Kidney (tissue), 14 donors: ENCODE measurements around the gene HSD17B14. TPM values are rescaled to one million over a fixed set of nuclear protein-coding genes. Genes with fewer than 3 reads are reported as not detected.
"Not testable (repeated sequence)": the region's sequence is repeated elsewhere in the genome, so short reads cannot be mapped to it uniquely, and the experiment has no call there.

Experiments
- DNase-seq, 5 donors: peaks; one replicate each; pipeline ENCODE4 v3.0.0-alpha.2; 2013 to 2020
- FAIRE-seq: peaks from 2 replicates; lab custom pipeline; 2012; peaks lifted over from hg19 to GRCh38; lab: Jason Lieb, UNC
- H3K27ac ChIP-seq, 2 donors: one replicate each; pipeline ENCODE4 v1.7.0; 2013; ENCODE audit warnings: low read depth in 2 of 2, low read length in 2 of 2, inconsistent platforms in 1 of 2
- H3K27me3 ChIP-seq: one replicate; pipeline ENCODE4 v1.7.1; 2013; ENCODE audit warnings: low read length, inconsistent platforms; ENCODE audit not compliant: control insufficient read depth, insufficient read depth
- H3K36me3 ChIP-seq, 3 donors: one replicate each; pipeline versions ENCODE4 v1.7.0 to v1.7.1; 2013; ENCODE audit warnings: low read length in 3 of 3, control low read depth in 1 of 3, inconsistent platforms in 1 of 3; ENCODE audit not compliant: insufficient read depth in 3 of 3, control insufficient read depth in 2 of 3
- H3K4me1 ChIP-seq, 3 donors: one replicate each; pipeline versions ENCODE4 v1.7.0 to v1.7.1; 2013; ENCODE audit warnings: low read length in 3 of 3, inconsistent platforms in 1 of 3, low read depth in 1 of 3; ENCODE audit not compliant: control insufficient read depth in 2 of 3, insufficient read depth in 2 of 3
- H3K4me3 ChIP-seq, 3 donors: one replicate each; pipeline versions ENCODE4 v1.7.0 to v1.8.1; 2013; ENCODE audit warnings: low read length in 3 of 3, control low read depth in 1 of 3, inconsistent platforms in 1 of 3
- H3K9ac ChIP-seq, 3 donors: one replicate each; pipeline versions ENCODE4 v1.7.0 to v1.7.1; 2013; ENCODE audit warnings: low read length in 3 of 3, control low read depth in 1 of 3, inconsistent platforms in 1 of 3
- H3K9me3 ChIP-seq, 3 donors: one replicate each; pipeline versions ENCODE4 v1.7.0 to v1.7.1; 2013; ENCODE audit warnings: low read length in 3 of 3, control low read depth in 1 of 3, inconsistent platforms in 1 of 3; ENCODE audit not compliant: control insufficient read depth in 2 of 3, insufficient read depth in 1 of 3
- intact Hi-C: fragments of 100-400 bp; cut with DNase I; formaldehyde crosslinking; loops from one replicate; pipeline ENCODE4 v1.11.1; 2022
- polyA plus RNA-seq: library from polyadenylated mRNA; stranded (reverse); fragments of 350-450 nt; fragmentation: Illumina TruSeq; extraction: RNeasy Lipid Tissue Mini Kit (QIAGEN cat#74804); gene quantifications from one replicate; pipeline ENCODE4 v1.2.3, GENCODE V29; 2014; ENCODE audit warnings: low read depth, low replicate concordance; ENCODE audit not compliant: insufficient read depth
- total RNA-seq: library from RNA; stranded (reverse); fragmentation: NEBNext Ultra II Directional; extraction: Animal tissue kit (Norgen Biotek cat#: 25700); gene quantifications from one replicate; pipeline ENCODE4 v1.2.1, GENCODE V29; 2021
- TF ChIP-seq, protein P1 (sequence below): IDR thresholded peaks from 3 replicates; pipeline ENCODE4 v1.5.1; 2012; ENCODE audit warnings: mild to moderate bottlenecking, moderate library complexity, borderline replicate concordance; ENCODE audit not compliant: insufficient read depth; ENCODE audit errors: extremely low read depth
- donor health status: control.
- donor health status: control.
- donor health status: control.
- donor health status: control.
- donor health status: control.
- donor health status: DM: yes; HTN: yes; CAD: no.
- donor health status: Normal renal cell carcinoma (clear cell type).

HSD17B14 gene
- total and polyA plus RNA-seq, 2 donors from 2014 or later: 5.2 to 141 TPM

DNA sequence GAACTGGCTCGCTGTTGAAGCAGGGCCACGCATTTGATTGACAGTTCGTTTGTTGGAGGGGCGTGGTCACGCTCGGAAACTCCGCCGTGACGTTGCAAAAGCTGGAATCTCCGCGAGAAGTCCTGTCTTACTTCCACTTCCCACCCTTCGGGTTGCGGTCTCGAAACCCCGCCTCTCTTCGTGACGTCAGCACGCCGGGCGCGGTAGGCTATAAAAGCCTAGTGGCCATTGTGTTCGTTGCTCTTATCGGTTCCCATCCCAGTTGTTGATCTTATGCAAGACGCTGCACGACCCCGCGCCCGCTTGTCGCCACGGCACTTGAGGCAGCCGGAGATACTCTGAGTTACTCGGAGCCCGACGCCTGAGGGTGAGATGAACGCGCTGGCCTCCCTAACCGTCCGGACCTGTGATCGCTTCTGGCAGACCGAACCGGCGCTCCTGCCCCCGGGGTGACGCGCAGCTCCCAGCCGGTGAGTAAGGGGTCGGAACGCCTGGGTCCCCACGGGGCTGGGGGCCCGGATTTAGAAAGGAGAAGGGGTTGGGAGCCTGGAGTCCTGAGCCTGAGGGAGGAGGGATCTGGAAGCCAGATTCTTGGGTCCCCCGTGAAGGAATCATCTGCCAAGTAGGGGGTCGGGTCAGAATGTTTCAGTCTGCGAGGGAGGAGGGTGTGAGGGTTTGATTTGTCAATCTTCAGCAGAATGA lies 36.0 kb upstream of the HSD17B14 start, which contains the start of gene PPP1R15A:
TSS of gene PPP1R15A (plus strand) at position 240 of the 702 bp plus-strand sequence. CDS start 813 bp downstream, outside the sequence.
- Histone ChIP-seq H3K9me3 (no peaks in the 10 kb centered on the region), H3K9ac (peak within 1 kb of the TSS; percentile 99 to 100 (median 100)), H3K27me3 (no peaks in the 10 kb centered on the region), H3K4me3 (peak within 1 kb of the TSS; percentile 98 to 100 (median 99)), H3K4me1 (peaks cover 4 to 28% (median 13%) of the 10 kb centered on the region in 3 donors), H3K36me3 (peaks cover 0 to 14% (median 0%) of the 10 kb centered on the region in 3 donors), H3K27ac (peak within 1 kb of the TSS; percentile 100)
- intact Hi-C loops: no loop called here
- DNase-seq (peak; percentile 99 to 100 (median 99)), FAIRE-seq (peak; percentile 97)
- TF ChIP-seq, protein P1, sequence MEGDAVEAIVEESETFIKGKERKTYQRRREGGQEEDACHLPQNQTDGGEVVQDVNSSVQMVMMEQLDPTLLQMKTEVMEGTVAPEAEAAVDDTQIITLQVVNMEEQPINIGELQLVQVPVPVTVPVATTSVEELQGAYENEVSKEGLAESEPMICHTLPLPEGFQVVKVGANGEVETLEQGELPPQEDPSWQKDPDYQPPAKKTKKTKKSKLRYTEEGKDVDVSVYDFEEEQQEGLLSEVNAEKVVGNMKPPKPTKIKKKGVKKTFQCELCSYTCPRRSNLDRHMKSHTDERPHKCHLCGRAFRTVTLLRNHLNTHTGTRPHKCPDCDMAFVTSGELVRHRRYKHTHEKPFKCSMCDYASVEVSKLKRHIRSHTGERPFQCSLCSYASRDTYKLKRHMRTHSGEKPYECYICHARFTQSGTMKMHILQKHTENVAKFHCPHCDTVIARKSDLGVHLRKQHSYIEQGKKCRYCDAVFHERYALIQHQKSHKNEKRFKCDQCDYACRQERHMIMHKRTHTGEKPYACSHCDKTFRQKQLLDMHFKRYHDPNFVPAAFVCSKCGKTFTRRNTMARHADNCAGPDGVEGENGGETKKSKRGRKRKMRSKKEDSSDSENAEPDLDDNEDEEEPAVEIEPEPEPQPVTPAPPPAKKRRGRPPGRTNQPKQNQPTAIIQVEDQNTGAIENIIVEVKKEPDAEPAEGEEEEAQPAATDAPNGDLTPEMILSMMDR: no peak

DNA sequence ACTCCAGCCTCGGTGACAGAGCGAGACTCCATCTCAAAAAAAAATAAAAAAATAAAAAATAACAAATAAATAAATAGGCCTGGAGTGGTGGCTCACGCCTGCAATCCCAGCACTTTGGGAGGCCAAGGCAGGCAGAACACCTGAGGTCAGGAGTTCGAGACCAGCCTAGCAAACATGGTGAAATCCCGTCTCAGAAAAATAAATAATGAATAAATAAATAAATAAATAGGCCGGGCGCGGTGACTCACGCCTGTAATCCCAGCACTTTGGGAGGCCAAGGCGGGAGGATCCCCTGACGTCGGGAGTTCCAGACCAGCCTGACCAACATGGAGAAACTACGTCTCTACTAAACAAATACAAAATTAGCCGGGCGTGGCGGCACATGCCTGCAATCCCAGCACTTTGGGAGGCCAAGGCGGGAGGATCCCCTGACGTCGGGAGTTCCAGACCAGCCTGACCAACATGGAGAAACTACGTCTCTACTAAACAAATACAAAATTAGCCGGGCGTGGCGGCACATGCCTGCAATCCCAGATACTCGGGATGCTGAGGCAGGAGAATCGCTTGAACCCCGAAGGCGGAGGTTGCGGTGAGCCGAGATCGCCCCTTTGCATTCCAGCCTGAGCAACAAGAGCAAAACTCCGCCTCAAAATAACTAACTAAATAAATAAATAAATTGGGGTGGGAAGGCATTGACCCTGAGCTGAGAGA lies 35.3 kb upstream of the HSD17B14 start:
- intact Hi-C loops, H3K9me3 ChIP-seq, FAIRE-seq, DNase-seq, H3K27me3 ChIP-seq, H3K9ac ChIP-seq: not testable (repeated sequence)
- H3K27ac ChIP-seq: peak overlapping the region; percentile 100
- peaks cover 0 to 14% (median 0%) of the 10 kb centered on the region in 3 donors for H3K36me3 ChIP-seq
- peak overlapping the region; percentile 47 to 100 (median 98) for H3K4me3 ChIP-seq
- H3K4me1 ChIP-seq: peaks cover 4 to 27% (median 13%) of the 10 kb centered on the region in 3 donors

DNA sequence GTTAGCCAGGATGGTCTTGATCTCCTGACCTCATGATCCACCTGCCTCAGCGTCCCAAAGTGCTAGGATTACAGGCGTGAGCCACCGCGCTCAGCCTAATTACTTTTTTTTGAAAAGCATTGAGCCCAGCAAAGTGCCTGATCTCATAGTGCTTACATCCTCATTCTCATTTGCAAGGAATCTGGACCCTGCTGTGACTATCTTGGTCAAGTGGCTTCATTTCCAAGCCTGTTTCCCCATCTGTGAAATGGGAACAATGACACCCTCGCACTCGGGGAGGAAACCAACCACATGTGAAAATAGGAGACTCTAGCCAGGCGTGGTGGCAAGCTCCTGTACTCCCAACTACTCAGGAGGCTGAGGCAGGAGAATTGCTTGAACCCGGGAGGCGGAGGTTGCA lies 33.8 kb upstream of the HSD17B14 start:
- intact Hi-C loops: no loop called here

More for the DNA sequence above, 33.8 kb upstream of the HSD17B14 start:
- no peak for FAIRE-seq
- H3K4me3 ChIP-seq: no peak overlapping the region
- no peak for DNase-seq
- H3K4me1 ChIP-seq: peaks cover 4 to 17% (median 5%) of the 10 kb centered on the region in 3 donors
- no peak overlapping the region for H3K9ac ChIP-seq
- no peak overlapping the region for H3K27ac ChIP-seq
- H3K36me3 ChIP-seq: peaks cover 0 to 14% (median 0%) of the 10 kb centered on the region in 3 donors
- no peaks in the 10 kb centered on the region for H3K9me3 ChIP-seq
- TF ChIP-seq, protein P1: no peak
- no peaks in the 10 kb centered on the region for H3K27me3 ChIP-seq
